SKM-1 treated with dmso at 0.1 percent for 144 hours (cell line): ENCODE measurements around the gene ATP9B.
"Not testable (repeated sequence)": the region's sequence is repeated elsewhere in the genome, so short reads cannot be mapped to it uniquely, and the experiment has no call there.

ENCODE experiments used
- DNase-seq: peaks from one replicate; lab custom pipeline; 2025; ENCODE audit not compliant: unreplicated experiment; lab: John Stamatoyannopoulos, UW

Gene ATP9B

DNA sequence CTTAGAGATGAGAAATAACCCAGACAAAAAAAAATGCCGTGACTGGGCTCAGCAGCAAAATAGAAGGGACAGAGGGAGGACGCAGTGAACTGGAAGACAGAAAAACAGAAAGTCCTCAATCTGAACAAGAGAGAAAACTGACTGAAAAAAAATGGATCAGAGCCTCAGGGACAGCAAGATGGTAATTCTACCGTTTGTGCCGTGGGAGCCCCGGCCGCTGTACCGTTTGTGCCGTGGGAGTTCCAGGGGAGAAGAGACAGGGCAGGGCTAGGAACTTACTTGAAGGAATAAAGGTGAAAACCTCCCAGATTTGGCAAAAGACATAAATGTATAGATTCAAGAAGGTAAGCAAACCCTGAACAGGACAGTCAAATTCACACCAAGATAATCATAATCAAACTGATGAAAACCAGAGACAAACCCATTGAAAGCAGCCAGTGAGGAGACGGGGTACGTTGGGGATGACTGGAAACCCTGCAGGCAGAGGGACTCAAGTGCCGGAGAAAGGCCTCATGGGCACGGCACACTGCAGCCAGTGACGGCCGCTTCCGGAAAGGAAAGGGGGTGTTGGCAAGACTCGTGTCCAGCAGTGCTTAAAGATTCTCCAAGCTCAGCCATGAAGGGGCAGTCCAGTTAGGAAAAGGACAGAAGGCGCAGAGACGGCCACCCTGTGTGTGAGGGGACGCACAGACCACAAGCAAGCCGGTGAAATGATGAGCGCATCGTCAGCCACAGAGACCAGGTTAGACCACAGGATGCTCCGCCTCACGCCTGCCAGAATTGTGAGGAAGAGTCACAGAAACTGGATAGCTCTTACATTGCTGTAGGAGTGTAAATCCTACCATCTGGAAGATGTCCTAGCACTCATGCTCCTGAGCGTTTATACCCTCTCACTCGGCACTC, 286.5 kb downstream of the ATP9B start:
- no peak for DNase-seq

DNA sequence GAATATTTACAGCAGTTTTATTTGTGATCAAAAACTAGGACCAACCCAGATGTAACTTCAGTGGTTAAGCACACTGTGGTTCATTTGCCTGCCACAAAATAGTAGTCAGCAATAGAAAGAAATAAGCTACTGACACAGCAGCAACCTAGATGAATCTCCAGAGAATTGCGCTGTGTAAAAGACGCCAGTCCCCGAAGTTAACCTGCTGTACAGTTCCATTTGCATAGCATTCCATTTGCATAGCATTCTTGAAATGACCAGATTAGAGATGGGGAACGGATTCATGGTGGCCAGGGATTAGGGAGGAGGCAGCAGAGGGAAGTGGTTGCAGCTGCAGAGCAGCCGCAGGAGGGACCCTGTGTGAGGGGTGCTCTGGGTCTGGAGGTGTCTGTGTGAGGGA, 287.2 kb downstream of the ATP9B start:
- DNase-seq: no peak

DNA sequence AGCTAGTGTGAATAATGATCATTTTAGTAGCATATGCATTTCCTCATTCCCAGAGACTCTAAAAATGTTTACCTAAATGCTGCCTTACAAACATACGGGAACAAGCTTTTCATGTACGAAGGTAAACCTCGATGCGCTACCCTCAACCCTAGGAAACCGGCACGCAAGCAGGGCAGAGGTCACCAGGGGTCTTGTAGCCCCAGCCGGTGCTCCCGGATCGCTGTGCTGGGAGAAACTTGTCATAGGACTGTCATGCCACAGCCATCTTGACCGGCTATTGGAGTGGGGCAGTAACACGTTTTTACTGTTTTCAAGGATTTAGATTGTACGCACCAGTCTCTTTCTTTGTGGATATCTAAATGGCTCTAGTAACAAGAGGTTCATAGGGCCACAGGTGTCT, 291.7 kb downstream of the ATP9B start:
- no peak for DNase-seq

DNA sequence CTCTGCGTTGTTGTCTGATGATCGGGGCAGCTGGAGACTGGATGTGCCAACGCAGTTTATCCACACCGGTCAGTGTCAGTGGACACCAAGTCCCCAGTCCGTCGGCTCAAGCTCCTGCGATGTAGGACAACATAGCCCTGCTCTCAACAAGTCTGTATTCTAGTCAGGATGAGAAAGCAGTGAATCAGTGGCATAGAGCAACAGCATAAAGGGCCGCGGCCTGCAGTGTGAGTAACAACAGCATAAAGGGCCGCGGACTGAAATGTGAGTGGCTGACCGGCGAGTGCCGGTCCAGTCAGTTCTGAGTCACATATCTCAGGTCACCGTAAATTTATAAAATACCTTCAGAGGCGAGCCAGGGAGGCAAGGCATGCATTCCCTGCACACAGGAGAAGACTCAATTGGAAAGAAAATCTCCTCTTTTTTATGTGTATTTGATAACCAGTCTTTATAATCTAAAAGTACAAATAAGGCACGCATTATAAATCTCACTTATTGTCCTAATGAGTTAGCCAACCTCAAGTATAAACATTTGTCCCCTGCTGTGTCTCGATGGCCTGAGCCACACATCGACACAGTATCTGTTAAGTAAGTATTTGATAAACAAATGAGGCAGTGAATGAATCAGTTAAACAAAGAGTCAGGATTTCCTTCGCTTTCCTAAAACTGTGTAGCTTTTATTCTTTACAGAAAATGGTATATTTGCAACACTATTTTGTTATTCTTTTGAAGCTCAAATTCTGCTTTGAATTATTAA, 292.8 kb downstream of the ATP9B start:
- no peak for DNase-seq

DNA sequence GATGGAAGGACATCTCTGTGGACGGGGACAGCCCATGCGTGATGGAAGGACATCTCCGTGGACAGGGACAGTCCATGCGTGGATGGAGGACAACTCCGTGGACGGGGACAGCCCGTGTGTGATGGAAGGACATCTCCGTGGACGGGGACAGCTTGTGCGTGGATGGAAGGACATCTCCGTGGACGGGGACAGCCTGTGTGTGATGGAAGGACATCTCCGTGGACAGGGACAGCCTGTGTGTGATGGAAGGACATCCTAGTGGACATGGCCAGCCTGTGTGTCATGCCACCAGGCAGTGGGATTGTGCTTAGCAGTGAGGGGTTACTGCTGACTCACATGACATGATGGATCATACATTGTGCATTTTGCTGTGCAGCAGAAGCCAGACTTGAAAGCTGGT, 296.5 kb downstream of the ATP9B start:
- no peak for DNase-seq

DNA sequence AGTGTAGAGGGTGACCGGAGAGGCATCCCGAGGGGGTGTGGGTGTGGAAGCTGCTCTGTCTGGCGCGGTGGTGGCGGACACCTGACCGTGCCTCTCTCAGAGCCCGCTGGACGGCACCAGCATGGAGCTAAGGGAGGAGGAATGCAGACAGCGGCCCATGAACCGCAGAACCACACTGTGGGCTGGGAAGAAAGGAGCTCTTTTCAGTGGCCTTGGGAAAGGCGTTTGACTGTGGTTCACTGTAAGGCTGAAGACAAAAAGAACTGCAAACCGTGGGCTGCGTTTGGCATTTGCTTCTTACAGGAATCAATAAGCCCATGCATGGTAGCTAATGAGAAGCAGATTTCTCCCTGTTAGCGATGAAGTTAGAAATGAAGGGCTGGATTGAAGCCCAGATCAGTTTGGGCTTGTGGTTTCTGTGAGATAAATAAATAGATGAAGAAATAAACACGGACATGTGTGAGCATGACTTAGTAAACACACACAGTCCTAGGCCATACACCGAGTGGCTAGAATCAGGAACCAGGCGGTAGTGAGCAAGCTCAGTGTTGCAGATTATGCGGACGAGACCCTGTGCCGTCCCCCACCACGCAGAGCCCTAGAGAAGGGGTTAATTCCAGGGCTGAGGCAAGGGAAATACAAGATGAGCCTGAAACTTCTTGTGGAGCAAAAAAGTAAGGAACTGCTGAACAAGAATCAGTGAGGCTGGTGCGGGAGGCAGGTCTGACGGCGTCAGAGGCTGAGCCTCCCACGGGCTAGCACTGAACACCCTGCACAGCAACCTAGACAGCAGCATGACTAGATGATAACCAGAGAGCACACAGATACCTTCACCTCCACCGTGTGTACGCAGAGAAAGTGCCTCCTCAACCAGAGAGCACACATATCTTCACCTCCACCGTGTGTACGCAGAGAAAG, 297.2 kb downstream of the ATP9B start:
- DNase-seq: no peak

DNA sequence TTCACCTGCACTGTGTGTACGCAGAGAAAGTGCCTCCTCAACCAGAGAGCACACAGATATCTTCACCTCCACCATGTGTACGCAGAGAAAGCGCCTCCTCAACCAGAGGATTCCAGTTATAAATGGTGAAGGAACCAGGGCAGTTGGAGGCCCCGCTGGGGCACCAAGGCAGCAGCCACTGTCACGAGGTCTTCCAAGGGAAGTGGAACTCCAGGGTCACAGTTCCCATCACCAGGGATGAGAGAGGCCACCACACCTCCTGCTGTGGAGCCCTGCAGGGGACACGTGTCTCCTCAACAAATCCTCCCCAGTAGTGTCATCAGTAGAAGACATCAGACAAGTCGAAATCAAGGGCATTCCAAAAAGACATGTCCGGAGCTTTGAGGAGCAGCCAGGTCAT, 298.3 kb downstream of the ATP9B start:
- DNase-seq: no peak

DNA sequence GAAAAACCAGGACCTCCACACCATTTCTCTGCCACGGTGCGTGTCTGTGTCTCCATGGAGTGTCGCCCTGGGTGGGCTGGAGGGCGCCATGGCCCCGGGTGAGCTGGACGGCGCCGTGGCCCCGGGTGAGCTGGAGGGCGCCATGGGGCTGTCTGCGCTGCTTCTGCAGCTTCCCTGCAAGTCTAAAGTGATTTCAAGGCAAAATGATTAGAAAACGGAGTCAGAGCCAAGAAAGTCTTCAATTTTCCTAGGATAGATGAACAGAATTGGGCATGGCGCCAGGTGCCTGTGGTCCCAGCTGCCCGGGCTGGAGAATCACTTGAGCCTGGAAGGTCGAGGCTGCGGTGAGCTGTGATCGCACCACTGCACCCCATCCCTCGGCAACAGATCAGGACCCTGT, 298.8 kb downstream of the ATP9B start:
- no peak for DNase-seq

DNA sequence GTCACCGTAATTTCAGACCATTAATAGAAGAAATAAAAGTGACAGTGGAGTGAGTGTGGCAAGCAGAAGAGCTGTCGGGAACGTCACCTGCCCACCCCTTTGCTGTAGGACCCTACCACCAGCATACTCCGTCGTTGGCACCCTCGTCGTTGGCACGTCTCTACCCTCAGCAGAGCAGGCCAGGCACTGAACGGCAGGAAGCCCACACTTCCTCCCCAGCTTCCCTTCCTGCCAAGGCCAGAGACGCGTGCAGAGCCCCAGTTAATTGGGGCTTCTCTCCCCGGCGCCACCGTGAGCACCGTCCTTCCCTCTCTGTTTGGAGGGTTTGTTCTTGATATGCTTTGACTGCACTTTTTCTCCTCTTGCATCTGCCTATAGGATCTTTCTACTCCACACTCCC, 299.5 kb downstream of the ATP9B start:
- no peak for DNase-seq

DNA sequence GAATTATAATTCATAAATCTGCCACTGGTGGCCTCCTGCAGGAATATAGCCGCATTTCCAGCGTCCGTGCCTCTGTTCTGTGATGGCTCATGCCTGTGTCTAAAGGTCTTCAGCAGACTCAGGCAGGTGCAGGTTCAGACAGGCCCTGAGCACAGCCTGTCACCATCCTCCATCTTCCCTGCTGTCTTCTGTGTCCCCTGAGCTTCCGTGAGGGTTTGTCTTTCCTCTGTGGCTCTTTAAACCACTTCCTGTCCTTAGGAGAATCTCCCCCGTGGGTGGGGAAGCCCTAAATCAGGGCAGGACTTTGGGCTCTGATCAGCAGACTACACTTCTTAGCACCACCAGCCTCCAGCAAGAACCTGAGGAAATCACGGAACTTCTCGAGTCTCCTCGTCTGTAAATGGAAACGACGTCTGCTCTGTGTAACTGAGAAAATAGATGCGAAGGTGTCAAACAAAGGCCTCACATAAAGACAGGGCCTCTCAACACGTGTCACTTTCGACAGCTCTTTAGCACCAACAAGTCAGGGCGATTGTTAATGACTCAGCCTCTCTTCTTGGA, 302.4 kb downstream of the ATP9B start:
- no peak for DNase-seq

DNA sequence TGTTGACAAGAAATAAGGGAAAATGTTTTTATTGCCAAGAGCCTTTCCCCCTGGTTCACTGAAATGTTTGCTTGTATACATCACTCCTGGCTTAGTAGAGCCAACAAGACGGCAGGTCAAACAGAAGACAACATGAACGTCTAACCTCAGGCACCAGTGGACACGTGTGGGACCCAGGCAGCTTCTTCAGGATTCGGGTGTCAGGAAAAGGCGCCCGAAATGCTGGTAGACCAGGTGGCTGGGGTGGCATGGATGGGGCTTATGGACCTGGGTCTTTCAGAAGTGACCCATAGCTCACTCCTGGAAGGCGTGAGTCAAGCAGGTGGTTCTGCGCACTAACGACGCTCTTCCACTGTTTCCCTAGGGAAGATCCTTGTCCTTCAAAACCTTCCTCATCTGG, 303.3 kb downstream of the ATP9B start:
- no peak for DNase-seq

DNA sequence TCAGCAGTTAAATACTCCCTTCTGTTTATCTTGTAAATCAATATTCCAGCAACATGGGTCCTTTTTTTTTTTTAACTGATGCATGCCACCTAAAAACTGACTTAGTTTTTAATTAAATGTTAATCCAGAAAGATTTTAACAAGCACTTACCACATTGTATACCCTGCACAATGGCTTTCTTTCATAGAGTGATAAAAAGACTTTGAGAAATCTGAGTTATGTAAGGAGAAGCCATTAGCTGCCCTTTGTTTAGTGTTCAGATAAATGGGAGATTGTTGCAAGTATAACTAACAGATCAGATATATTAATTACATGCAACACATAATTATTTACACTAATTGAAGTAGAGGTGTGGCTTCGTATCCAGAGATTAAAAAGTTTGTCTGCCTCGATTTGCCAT, 303.8 kb downstream of the ATP9B start:
- no peak for DNase-seq

DNA sequence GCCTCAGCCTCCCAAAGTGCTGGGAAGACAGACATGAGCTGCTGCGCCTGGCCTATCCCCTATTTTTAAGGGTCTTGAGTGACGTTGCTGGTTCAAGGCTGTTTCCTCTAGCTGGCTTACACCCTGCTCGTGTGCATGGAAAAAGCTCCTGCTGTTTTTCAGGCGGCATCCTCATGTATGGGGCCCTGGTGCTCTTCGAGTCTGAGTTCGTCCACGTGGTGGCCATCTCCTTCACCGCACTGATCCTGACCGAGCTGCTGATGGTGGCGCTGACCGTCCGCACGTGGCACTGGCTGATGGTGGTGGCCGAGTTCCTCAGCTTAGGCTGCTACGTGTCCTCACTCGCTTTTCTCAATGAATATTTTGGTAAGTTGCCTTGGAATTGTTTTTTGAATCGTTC, 304.5 kb downstream of the ATP9B start:
- no peak for DNase-seq

DNA sequence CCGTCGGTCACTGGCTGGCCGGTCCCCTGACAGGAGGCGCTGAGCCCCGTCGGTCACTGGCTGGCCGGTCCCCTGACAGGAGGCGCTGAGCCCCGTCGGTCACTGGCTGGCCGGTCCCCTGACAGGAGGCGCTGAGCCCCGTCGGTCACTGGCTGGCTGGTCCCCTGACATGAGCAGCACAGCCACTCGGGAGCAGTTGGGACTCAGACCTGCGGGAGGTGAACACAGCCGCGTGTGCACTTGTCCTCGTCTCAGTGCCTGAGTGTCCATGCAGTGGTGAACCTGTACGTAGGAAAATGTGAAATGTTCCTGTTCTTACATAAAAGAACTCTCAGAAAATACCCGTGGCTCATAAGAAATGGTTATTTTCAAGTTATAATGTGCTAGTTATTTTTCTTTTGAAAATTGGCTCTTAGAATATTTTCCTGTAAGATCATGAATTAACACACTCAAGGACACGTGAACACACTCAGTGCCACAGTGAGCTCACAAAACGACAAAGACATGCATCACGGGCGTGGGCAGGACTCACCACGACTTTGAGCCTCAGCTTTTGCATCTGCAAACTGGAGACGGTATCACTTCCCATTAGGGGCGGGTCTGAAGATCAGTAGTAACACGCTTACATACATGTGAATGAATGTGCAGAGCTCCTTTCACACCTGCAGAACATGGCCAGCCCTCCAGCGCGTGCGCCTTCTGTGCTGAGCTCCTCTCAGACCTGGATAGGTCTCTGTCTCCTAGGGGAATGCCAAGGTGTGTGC, 305.4 kb downstream of the ATP9B start:
- DNase-seq: no peak

DNA sequence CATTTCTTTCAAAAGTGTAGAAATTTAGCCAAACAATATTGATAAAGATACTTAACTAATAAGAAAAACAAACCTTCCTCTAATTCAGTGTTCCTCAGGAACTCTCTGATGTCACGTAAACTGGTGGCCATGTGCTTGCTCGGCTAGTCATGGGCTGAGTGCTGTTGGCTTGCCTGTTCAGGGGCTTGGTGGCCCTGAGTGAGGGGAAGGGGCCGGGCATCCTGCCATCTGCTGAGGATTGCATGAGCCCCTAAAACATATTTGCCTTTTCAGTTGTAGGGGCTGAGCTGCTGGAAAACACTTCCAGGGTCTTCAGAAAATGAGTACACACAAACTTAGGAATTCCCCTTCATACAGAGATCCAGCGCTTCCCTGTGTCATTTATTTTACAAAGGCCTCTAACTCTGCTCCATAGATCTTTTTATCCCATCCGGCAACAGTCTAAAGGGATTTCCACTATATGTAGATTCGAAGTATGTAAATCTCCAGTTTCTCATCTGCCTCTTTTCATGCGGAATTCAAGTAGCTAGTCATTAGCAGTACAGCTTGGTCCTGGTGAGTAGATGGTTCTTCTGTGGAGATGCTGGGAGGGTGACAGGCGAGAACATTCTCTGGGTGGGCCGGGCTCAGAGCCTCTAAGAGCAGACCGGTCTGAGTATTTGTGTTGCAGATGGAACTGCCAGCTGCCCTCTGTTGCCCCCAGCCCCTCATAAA, 306.4 kb downstream of the ATP9B start:
- no peak for DNase-seq

DNA sequence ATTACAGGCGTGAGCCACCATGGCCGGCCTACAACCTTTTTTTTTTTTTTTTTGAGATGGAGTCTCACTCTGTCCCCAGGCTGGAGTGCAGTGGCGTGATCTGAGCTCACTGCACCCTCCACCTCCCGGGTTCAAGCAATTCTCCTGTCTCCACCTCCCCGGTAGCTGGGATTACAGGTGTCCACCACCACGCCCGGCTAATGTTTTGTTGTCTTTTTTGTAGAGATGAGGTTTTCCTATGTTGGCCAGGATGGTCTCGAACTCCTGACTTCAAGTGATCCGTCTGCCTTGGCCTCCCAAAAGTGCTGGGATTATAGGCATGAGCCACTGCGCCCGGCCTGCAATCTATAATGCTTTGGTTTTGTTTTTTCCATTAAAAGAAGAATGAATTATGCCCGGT, 307.5 kb downstream of the ATP9B start:
- not testable (repeated sequence) for DNase-seq

DNA sequence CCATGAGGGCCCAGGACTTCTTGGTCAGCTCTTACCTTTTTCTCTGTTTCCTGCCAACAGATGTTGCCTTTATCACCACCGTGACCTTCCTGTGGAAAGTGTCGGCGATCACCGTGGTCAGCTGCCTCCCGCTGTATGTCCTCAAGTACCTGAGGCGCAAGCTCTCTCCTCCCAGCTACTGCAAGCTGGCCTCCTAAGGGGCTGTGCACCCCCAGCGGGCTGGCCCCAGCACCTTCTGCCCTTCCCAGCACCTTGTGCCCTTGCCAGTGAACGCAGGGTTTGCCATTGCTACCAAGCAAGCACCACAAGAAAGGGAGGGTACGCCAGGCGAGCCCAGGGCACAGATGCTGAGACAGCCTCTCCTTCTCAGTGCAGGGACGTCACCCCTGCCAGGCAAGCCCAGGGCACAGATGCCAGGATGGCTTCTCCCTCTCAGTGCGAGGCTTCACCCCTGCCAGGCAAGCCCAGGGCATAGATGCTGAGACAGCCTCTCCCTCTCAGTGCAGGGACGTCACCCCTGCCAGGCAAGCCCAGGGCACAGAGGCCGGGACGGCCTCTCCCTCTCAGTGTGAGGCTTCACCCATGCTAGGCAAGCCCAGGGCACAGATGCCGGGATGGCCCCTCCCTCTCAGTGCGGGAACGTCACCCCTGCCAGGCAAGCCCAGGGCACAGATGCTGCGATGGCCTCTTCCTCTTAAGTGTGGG, 308.1 kb downstream of the ATP9B start:
- no peak for DNase-seq

DNA sequence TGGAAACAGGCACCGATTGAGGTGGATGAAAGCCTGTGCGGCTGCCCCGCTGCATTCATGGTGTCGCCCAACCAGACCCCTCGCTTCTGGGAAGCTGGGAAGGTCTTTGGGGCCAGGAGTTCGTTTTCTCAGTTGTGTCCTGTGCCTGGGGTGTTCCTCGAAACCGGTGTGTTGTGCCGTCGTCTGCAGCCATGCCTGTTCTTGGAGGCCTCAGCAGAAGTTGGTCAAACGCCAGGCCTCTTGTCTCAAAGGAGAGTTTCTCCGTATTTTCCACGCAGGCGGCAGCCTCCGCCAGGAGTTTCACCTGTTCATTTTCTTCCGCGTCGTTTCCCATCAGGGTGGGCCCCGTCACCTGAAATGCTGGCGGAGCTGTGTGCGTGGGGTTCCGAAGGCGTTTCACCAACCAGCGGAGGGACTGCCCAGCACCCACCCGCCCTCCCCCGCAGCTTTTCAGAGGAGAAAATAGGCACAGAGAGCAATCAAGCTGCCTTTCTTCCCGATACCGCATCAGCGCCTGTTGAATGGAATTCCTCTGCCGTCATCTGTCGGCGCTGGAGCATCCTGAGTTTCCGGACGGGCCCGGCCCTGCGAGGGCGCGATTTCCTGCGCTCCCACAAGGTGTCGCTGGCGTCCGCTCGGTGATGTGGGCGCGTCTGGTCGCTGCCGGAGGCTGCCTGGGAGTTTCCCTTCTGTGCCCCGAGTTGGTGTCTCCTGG, 309.5 kb downstream of the ATP9B start:
- no peak for DNase-seq
